HG03575 (cell line): ENCODE results near the gene PARVB.

Experiments used
- ATAC-seq: cut with Tn5 transposase; IDR thresholded peaks from one replicate; pipeline ENCODE4 v1.9.1; 2021; ENCODE audit not compliant: unreplicated experiment, insufficient number of reproducible peaks, low FRiP score; ENCODE audit errors: extremely low read depth

Gene PARVB

GRCh38 chr22:44075670-44076069, 51.6 kb downstream of the PARVB start:
- no peak for ATAC-seq

- no peak for ATAC-seq
Observed at GRCh38 chr22:44076825-44077224, 52.7 kb downstream of the PARVB start.

GRCh38 chr22:44080936-44081861, 57.1 kb downstream of the PARVB start:
- ATAC-seq, result no peak

GRCh38 chr22:44082801-44083200, 58.7 kb downstream of the PARVB start:
- ATAC-seq, result no peak

- no peak for ATAC-seq
Observed at GRCh38 chr22:44084044-44084772, 60.1 kb downstream of the PARVB start.

GRCh38 chr22:44085743-44086270, 61.7 kb downstream of the PARVB start:
- no peak for ATAC-seq

GRCh38 chr22:44086271-44087088, 62.4 kb downstream of the PARVB start:
- no peak for ATAC-seq

GRCh38 chr22:44087089-44087430, 63.0 kb downstream of the PARVB start:
- ATAC-seq, result no peak

- ATAC-seq, result no peak
Observed at GRCh38 chr22:44088976-44089570, 65.0 kb downstream of the PARVB start.

GRCh38 chr22:44089717-44090570, 65.8 kb downstream of the PARVB start:
- no peak for ATAC-seq

- ATAC-seq, result no peak
Observed at GRCh38 chr22:44090571-44090905, 66.4 kb downstream of the PARVB start.

- ATAC-seq, result no peak
Observed at GRCh38 chr22:44091021-44091721, 67.1 kb downstream of the PARVB start.

- ATAC-seq, result no peak
Observed at GRCh38 chr22:44091751-44092150, 67.6 kb downstream of the PARVB start.

GRCh38 chr22:44092636-44093220, 68.6 kb downstream of the PARVB start:
- no peak for ATAC-seq

GRCh38 chr22:44093791-44094190, 69.7 kb downstream of the PARVB start:
- ATAC-seq, result no peak

- no peak for ATAC-seq
Observed at GRCh38 chr22:44094751-44095302, 70.7 kb downstream of the PARVB start.

GRCh38 chr22:44096736-44097135, 72.6 kb downstream of the PARVB start:
- ATAC-seq, result no peak
